H1 (cell line): ENCODE measurements around the gene SMIM44. TPM values are rescaled to one million over a fixed set of nuclear protein-coding genes. Genes with fewer than 3 reads are reported as not detected.
A peak's percentile ranks its signal among the peaks of the same experiment; 100 is the strongest.

ENCODE experiments used
- CTCF ChIA-PET: fragments of 300-600 bp; sonication (Branson Sonifier 250); formaldehyde crosslinking; loops from one replicate; lab custom pipeline; 2021; ENCODE audit not compliant: partially characterized antibody; lab: Charles Lee
- POLR2A ChIA-PET: fragments of 300-600 bp; sonication (Branson Sonifier 250); formaldehyde crosslinking; loops from one replicate; lab custom pipeline; 2021; ENCODE audit warnings: inconsistent platforms; ENCODE audit not compliant: partially characterized antibody; lab: Charles Lee
- DNase-seq, 2 experiments: peaks; one replicate each; pipeline versions ENCODE4 v3.0.0 to v3.0.0-alpha.2; 2010 to 2022; ENCODE audit warnings: low spot score in 2 of 2, low read depth in 1 of 2, mixed read lengths in 1 of 2
- FAIRE-seq: peaks from 2 replicates; lab custom pipeline; 2011; peaks lifted over from hg19 to GRCh38; lab: Jason Lieb, UNC
- H2AFZ ChIP-seq: 2 replicates; pipeline ENCODE4 v1.8.1; 2012; ENCODE audit warnings: low read length, inconsistent platforms
- H2AK5ac ChIP-seq: 2 replicates; pipeline ENCODE4 v1.6.1; 2013; ENCODE audit warnings: low read depth, low read length
- H2BK120ac ChIP-seq: replicated peaks from 2 replicates; pipeline ENCODE3; 2013; ENCODE audit warnings: low read depth, low read length, inconsistent platforms
- H2BK12ac ChIP-seq: 2 replicates; pipeline ENCODE4 v1.6.1; 2013; ENCODE audit warnings: low read depth, low read length
- H2BK15ac ChIP-seq: 2 replicates; pipeline ENCODE4 v1.6.1; 2013; ENCODE audit warnings: low read length
- H2BK20ac ChIP-seq: 2 replicates; pipeline ENCODE4 v1.6.1; 2013; ENCODE audit warnings: low read length
- H2BK5ac ChIP-seq: 2 replicates; pipeline ENCODE4 v1.6.1; 2013; ENCODE audit warnings: low read depth, low read length
- H3K14ac ChIP-seq: 2 replicates; pipeline ENCODE4 v1.6.1; 2013; ENCODE audit warnings: inconsistent platforms; ENCODE audit not compliant: insufficient read length
- H3K18ac ChIP-seq: 2 replicates; pipeline ENCODE4 v1.6.1; 2013; ENCODE audit warnings: low read length; ENCODE audit errors: extremely low read depth
- H3K23ac ChIP-seq: 2 replicates; pipeline ENCODE4 v1.6.1; 2013; ENCODE audit warnings: inconsistent platforms; ENCODE audit not compliant: insufficient read length
- H3K23me2 ChIP-seq: 2 replicates; pipeline ENCODE4 v1.6.1; 2013; ENCODE audit warnings: low read depth, low read length
- H3K27ac ChIP-seq: 2 replicates; pipeline ENCODE4 v1.6.1; 2011; ENCODE audit warnings: low read depth, low read length, inconsistent platforms
- H3K27me3 ChIP-seq, 4 experiments: replicated peaks in 1 of 4; 1 replicate in 1 of 4; 2 replicates in 3 of 4; pipeline versions ENCODE4 v1.6.1 to v1.8.1; 2011 to 2013; ENCODE audit warnings: low read length in 3 of 4, mild to moderate bottlenecking in 3 of 4, inconsistent platforms in 2 of 4, mixed read lengths in 2 of 4, moderate library complexity in 1 of 4; ENCODE audit not compliant: control insufficient read depth in 3 of 4, insufficient read depth in 3 of 4; ENCODE audit errors: extremely low read depth in 1 of 4
- H3K36me3 ChIP-seq, 4 experiments: 2 replicates each; pipeline versions ENCODE4 v1.6.1 to v1.8.1; 2011 to 2013; ENCODE audit warnings: mild to moderate bottlenecking in 4 of 4, low read length in 3 of 4, moderate library complexity in 2 of 4, control low read depth in 1 of 4, inconsistent platforms in 1 of 4; ENCODE audit not compliant: insufficient read depth in 4 of 4, control insufficient read depth in 2 of 4
- H3K4ac ChIP-seq: replicated peaks from 2 replicates; pipeline ENCODE3; 2013; ENCODE audit warnings: low read length, low read depth, mixed read lengths, inconsistent platforms; ENCODE audit not compliant: insufficient read length
- H3K4me1 ChIP-seq, 4 experiments: replicated peaks in 1 of 4; 1 replicate in 1 of 4; 2 replicates in 3 of 4; pipeline versions ENCODE4 v1.6.1 to v1.8.1; 2011 to 2013; ENCODE audit warnings: low read length in 3 of 4, inconsistent platforms in 2 of 4, mixed read lengths in 1 of 4; ENCODE audit not compliant: insufficient read depth in 4 of 4, control insufficient read depth in 3 of 4
- H3K4me2 ChIP-seq, 2 experiments: 2 replicates each; pipeline versions ENCODE4 v1.6.1 to v1.8.1; 2011 to 2013; ENCODE audit warnings: low read depth in 2 of 2, low read length in 2 of 2, control low read depth in 1 of 2, inconsistent platforms in 1 of 2, mild to moderate bottlenecking in 1 of 2; ENCODE audit not compliant: insufficient read depth in 1 of 2
- H3K4me3 ChIP-seq, 4 experiments: fragments of 200-600, 300-600 bp in 1 of 4; sonication (generic), shearing (Covaris generic), sonication (Bioruptor Twin) in 1 of 4; 2 replicates each; pipeline versions ENCODE4 v1.5.1 to v1.8.1; 2011 to 2016; ENCODE audit warnings: low read length in 4 of 4, low read depth in 3 of 4, control low read depth in 2 of 4, inconsistent platforms in 2 of 4, mild to moderate bottlenecking in 2 of 4, mixed read lengths in 1 of 4, moderate library complexity in 1 of 4; ENCODE audit not compliant: insufficient read depth in 2 of 4; ENCODE audit errors: extremely low read depth in 1 of 4
- H3K56ac ChIP-seq: replicated peaks from 2 replicates; pipeline ENCODE3; 2013; ENCODE audit warnings: low read depth, mild to moderate bottlenecking, mixed read lengths, low read length, inconsistent platforms; ENCODE audit not compliant: insufficient read length
- H3K79me1 ChIP-seq: 2 replicates; pipeline ENCODE4 v1.6.1; 2013; ENCODE audit warnings: low read depth, low read length, control low read depth
- H3K79me2 ChIP-seq, 2 experiments: 2 replicates each; pipeline versions ENCODE4 v1.6.1 to v1.8.1; 2012 to 2013; ENCODE audit warnings: low read length in 2 of 2, mild to moderate bottlenecking in 2 of 2, inconsistent platforms in 1 of 2; ENCODE audit not compliant: insufficient read depth in 2 of 2, control insufficient read depth in 1 of 2
- H3K9ac ChIP-seq, 4 experiments: replicated peaks in 1 of 4; 1 replicate in 1 of 4; 2 replicates in 3 of 4; pipeline versions ENCODE4 v1.6.1 to v1.8.1; 2011 to 2013; ENCODE audit warnings: low read depth in 3 of 4, low read length in 3 of 4, control low read depth in 2 of 4, mild to moderate bottlenecking in 2 of 4, moderate library complexity in 2 of 4, inconsistent platforms in 1 of 4; ENCODE audit errors: extremely low read depth in 1 of 4
- H3K9me3 ChIP-seq, 2 experiments: 2 replicates each; pipeline versions ENCODE4 v1.6.1 to v1.8.1; 2012 to 2013; ENCODE audit warnings: mild to moderate bottlenecking in 2 of 2, moderate library complexity in 2 of 2, control low read depth in 1 of 2, inconsistent platforms in 1 of 2, low read depth in 1 of 2, low read length in 1 of 2, mixed read lengths in 1 of 2; ENCODE audit not compliant: insufficient read depth in 2 of 2
- H4K20me1 ChIP-seq, 2 experiments: replicated peaks in 1 of 2; 2 replicates each; pipeline versions ENCODE3 to v1.8.1; 2011 to 2013; ENCODE audit warnings: inconsistent platforms in 2 of 2, low read length in 2 of 2, mild to moderate bottlenecking in 1 of 2; ENCODE audit not compliant: insufficient read depth in 2 of 2, control insufficient read depth in 1 of 2
- H4K5ac ChIP-seq: 2 replicates; pipeline ENCODE4 v1.6.1; 2013; ENCODE audit warnings: low read length, low read depth, mixed read lengths, inconsistent platforms; ENCODE audit not compliant: insufficient read length
- H4K8ac ChIP-seq: 2 replicates; pipeline ENCODE4 v1.8.0; 2013; ENCODE audit warnings: mild to moderate bottlenecking, moderate library complexity, low read length, inconsistent platforms; ENCODE audit not compliant: insufficient read depth; ENCODE audit errors: extremely low read depth
- H4K91ac ChIP-seq: replicated peaks from 2 replicates; pipeline ENCODE3; 2013; ENCODE audit warnings: low read length, mixed read lengths, inconsistent platforms; ENCODE audit not compliant: insufficient read length
- EZH2 ChIP-seq: fragments of 200-600 bp; sonication (generic); IDR thresholded peaks from 2 replicates; pipeline ENCODE4 v1.7.1; 2012; ENCODE audit warnings: low read depth, mild to moderate bottlenecking, moderate library complexity, low read length, inconsistent platforms; ENCODE audit not compliant: severe bottlenecking
- FOSL1 ChIP-seq: IDR thresholded peaks from 2 replicates; pipeline ENCODE4 v1.6.1; 2011; ENCODE audit warnings: mild to moderate bottlenecking, low read depth, low read length, moderate library complexity; ENCODE audit not compliant: insufficient read depth
- KDM1A ChIP-seq: fragments of 200-600, 300-600 bp; sonication (generic); IDR thresholded peaks from 2 replicates; pipeline ENCODE4 v1.7.1; 2016; ENCODE audit warnings: mild to moderate bottlenecking, low read length, borderline replicate concordance
- MAFK ChIP-seq: IDR thresholded peaks from 2 replicates; pipeline ENCODE4 v1.6.1; 2012; ENCODE audit warnings: low read depth, mild to moderate bottlenecking, improper control_type of control experiment, low read length
- RXRA ChIP-seq: IDR thresholded peaks from 2 replicates; pipeline ENCODE4 v1.6.1; 2011; ENCODE audit warnings: low read depth, mild to moderate bottlenecking, low read length, moderate library complexity; ENCODE audit not compliant: insufficient read depth
- SAP30 ChIP-seq: fragments of 300-600 bp; sonication (generic); IDR thresholded peaks from 2 replicates; pipeline ENCODE4 v1.7.1; 2012; ENCODE audit warnings: low read length, moderate library complexity, mild to moderate bottlenecking, inconsistent platforms; ENCODE audit not compliant: insufficient read depth, insufficient replicate concordance
- TCF12 ChIP-seq: IDR thresholded peaks from 2 replicates; pipeline ENCODE4 v1.6.1; 2011; ENCODE audit warnings: low read depth, mild to moderate bottlenecking, low read length
- YY1 ChIP-seq: IDR thresholded peaks from 2 replicates; pipeline ENCODE4 v1.6.1; 2011; ENCODE audit warnings: low read depth, mild to moderate bottlenecking, low read length
- WGBS, 2 experiments: shearing (Covaris generic) in 1 of 2; methylation state at CpG; one replicate each; pipeline versions ENCODE4 v1.1.6 to v1.1.7; 2013 to 2015; ENCODE audit warnings: low lambda C conversion rate in 2 of 2, mixed read lengths in 2 of 2, inconsistent platforms in 1 of 2, low coverage in 1 of 2, missing lambda C conversion rate in 1 of 2; ENCODE audit not compliant: insufficient replicate concordance in 2 of 2, insufficient coverage in 1 of 2, insufficient read length in 1 of 2; ENCODE audit errors: extremely low coverage in 1 of 2, missing lambda C conversion rate in 1 of 2; 5-methylcytosine and 5-hydroxymethylcytosine counted together
- polyA plus RNA-seq, 7 experiments: library from polyadenylated mRNA; depleted of rRNA in 3 of 7; stranded (reverse) in 5 of 7; unstranded in 2 of 7; fragments of >200 nt in 5 of 7; fragments of 200-250 nt in 2 of 7; gene quantifications; 1 replicate in 5 of 7; 2 replicates in 1 of 7; 4 replicates in 1 of 7; pipeline versions ENCODE4 v1.2.1 to v1.2.3, GENCODE V29; 2011 to 2013; ENCODE audit warnings: missing spikeins in 2 of 7, mixed read lengths in 2 of 7
- total RNA-seq: library from RNA; stranded (reverse); fragmentation: NEBNext Ultra II Directional; extraction: Animal tissue kit (Norgen Biotek cat#: 25700); gene quantifications from 2 replicates; pipeline ENCODE4 v1.2.1, GENCODE V29; 2021
- TF ChIP-seq, protein P1 (sequence below): IDR thresholded peaks from 2 replicates; pipeline ENCODE4 v1.6.1; 2012; ENCODE audit warnings: low read length, inconsistent platforms

SMIM44 gene
- total and polyA plus RNA-seq, 2 of the 8 experiments (the other 6 are each of a cell fraction or from before 2014, with no cell fraction given) = not detected

DNA sequence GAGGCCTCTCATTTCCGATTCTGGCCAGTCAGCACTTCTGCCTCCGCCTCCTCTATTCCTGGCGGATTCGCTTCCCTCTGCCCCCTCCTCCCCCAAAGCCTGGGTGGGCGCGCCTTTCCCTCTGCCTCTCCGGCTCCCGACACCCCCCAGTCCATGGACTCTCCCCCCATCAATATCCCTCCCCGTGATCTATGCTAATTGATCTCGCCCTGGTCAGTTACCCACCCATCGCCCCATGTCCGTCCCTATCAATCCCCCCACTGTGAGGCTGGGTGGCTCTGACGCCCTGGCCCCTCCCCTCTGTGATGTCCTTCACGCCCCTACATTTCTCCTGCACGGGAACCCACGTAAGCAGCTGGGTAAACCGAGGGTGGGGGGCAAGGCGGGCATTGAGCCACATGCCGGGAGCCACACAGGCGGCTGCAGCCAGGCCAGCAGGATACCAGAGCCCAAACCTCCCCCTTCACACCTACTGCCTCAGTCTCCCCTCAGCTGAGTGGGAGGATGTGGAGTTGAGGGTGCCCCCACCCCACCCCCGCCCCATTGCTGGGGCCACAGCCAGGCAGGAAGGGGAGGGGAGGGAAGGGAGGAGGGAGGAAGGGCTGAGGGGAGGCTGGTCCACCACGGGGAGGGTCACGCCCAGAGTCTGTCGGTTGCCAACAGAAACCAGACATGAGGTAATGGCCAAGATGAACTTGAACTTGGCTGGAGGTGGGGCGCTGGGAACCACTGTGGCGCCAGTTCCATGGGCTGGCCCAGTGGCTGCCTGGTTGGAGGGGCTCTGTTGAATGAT lies 24.0 kb downstream of the SMIM44 start:
- Histone ChIP-seq H2BK20ac (no peak overlapping the region), H3K27ac (no peak overlapping the region), H3K27me3 (peaks cover 24 to 56% (median 46%) of the 10 kb centered on the region in 4 experiments), H2AFZ (no peak overlapping the region), H4K5ac (no peak overlapping the region), H2AK5ac (no peak overlapping the region; the same call in 1 of the 2 replicates), H4K8ac (0 out of 2 replicates have a peak overlapping the region, but pooled peaks have one; percentile 18), H3K23me2 (peaks cover 9% of the 10 kb centered on the region; the same call in 1 of the 2 replicates), H3K4ac (peak overlapping the region; percentile 69), H4K20me1 (peaks cover 3 to 10% of the 10 kb centered on the region in 2 experiments), H3K4me1 (peaks cover 0 to 24% (median 12%) of the 10 kb centered on the region in 4 experiments; a peak in 6 of 7 replicates), H3K23ac (no peak overlapping the region), H3K4me2 (peak overlapping the region in 1 of 2 experiments; percentile 72; a peak in 2 of 4 replicates), H4K91ac (no peak overlapping the region), H3K56ac (no peak overlapping the region), H2BK15ac (no peak overlapping the region), H3K79me2 (no peaks in the 10 kb centered on the region), H3K14ac (no peak overlapping the region), H2BK12ac (0 out of 2 replicates have a peak overlapping the region, but pooled peaks have one; percentile 39), H3K36me3 (no peaks in the 10 kb centered on the region; a peak in 1 of 8 replicates), H3K18ac (peak overlapping the region; percentile 78), H3K79me1 (no peaks in the 10 kb centered on the region), H3K9ac (no peak overlapping the region), H3K4me3 (peak overlapping the region in 1 of 4 experiments; percentile 48; a peak in 3 of 8 replicates), H2BK5ac (no peak overlapping the region), H3K9me3 (no peaks in the 10 kb centered on the region), H2BK120ac (peak overlapping the region; percentile 43)
- 24% methylated on average over 22 of the region's 26 CpGs; no CpG with 5 or more reads in 1 of the 2 experiments for WGBS, 2 experiments
- DNase-seq = no peak
- ChIA-PET CTCF (interaction anchor here (0.6 to 3.3 kb wide), 7 partner anchors 11 to 155 kb away, joined by 3 to 14 read pairs (median 4); no protein-coding TSS in a partner anchor), POLR2A (interaction anchor here (0.6 to 1.8 kb wide), 3 partner anchors 13 to 512 kb away, joined by 3 to 6 read pairs (median 3); no protein-coding TSS in a partner anchor)
- no peak for FAIRE-seq
- TF ChIP-seq YY1 (no peak), EZH2 (no peak), MAFK (peak; percentile 87), RXRA (no peak), TCF12 (no peak), KDM1A (no peak), FOSL1 (no peak), SAP30 (no peak)
- TF ChIP-seq, protein P1, sequence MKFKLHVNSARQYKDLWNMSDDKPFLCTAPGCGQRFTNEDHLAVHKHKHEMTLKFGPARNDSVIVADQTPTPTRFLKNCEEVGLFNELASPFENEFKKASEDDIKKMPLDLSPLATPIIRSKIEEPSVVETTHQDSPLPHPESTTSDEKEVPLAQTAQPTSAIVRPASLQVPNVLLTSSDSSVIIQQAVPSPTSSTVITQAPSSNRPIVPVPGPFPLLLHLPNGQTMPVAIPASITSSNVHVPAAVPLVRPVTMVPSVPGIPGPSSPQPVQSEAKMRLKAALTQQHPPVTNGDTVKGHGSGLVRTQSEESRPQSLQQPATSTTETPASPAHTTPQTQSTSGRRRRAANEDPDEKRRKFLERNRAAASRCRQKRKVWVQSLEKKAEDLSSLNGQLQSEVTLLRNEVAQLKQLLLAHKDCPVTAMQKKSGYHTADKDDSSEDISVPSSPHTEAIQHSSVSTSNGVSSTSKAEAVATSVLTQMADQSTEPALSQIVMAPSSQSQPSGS = peak; percentile 94
